Measurements from ENCODE around the gene GPR15LG. TPM values are rescaled to one million over a fixed set of nuclear protein-coding genes. Genes with fewer than 3 reads are reported as not detected.

Gene GPR15LG
- total RNA-seq, 2 donors from 2014 or later = not detected

GRCh38 chr10:84184517-84184916, 10.9 kb downstream of the GPR15LG start:
- no peaks in the 10 kb centered on the region for H3K9me3 ChIP-seq
- no peak overlapping the region for H3K4me3 ChIP-seq
- H3K4me1 ChIP-seq = no peaks in the 10 kb centered on the region
- no peak overlapping the region for H3K27ac ChIP-seq
- intact Hi-C loops (cut with DNase I) = no loop called here
- no peak for DNase-seq
- no peaks in the 10 kb centered on the region for H3K27me3 ChIP-seq
- no peak for TF ChIP-seq POLR2A (IDR thresholded peaks at IDR 0.05)
- no peak for TF ChIP-seq CTCF (IDR thresholded peaks at IDR 0.05)
- no peak for ATAC-seq
- H3K36me3 ChIP-seq (replicated peaks in 1 of 2; ENCODE audit: insufficient read depth in 1 of 2, low read depth in 2 of 2) = no peaks in the 10 kb centered on the region
- WGBS, 2 donors = 56 to 62% methylated on average over 4 of the region's 4 CpGs

DNA sequence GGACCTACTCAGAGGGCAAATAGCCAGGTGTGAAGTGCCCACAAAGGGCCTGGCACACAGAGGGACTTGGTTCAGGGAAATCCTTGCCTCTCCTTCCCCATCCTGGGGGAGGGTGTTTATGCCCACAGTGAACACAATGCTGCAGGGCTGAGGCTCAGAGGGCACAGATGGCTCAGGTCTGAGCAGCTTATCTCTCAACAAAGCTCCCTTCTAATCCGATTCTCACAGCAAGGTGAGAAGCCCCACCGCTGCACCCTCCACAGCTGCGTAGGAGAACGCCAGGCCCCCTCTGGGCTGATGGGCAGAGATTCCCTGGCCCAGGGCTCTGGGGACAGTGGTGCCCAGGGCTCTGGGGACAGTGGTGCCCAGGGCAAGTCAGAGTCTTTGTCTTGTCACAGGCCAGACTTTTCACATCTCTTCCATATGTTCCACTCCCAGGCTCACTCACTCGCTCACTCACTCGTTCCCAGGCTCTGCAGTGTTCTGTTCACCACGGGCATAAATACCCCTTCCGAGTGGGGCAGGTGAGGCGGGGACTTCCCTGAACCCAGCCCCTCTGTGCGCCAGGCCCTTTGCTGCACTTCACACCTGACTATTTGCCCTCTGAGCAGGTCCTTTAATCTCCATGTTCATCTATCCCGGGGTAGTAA, 12.1 kb downstream of the GPR15LG start:
- DNase-seq (no peak), ATAC-seq (no peak)
- 44 to 47% methylated on average over 11 of the region's 11 CpGs for WGBS, 2 donors
- Histone ChIP-seq H3K9me3 (no peaks in the 10 kb centered on the region), H3K27me3 (no peaks in the 10 kb centered on the region), H3K36me3 (replicated peaks in 1 of 2; ENCODE audit: insufficient read depth in 1 of 2, low read depth in 2 of 2) (no peaks in the 10 kb centered on the region), H3K27ac (no peak overlapping the region), H3K4me1 (no peaks in the 10 kb centered on the region), H3K4me3 (no peak overlapping the region)
- intact Hi-C loops (cut with DNase I) = no loop called here
- no peak for TF ChIP-seq POLR2A (IDR thresholded peaks at IDR 0.05)

GRCh38 chr10:84188815-84189214, 15.2 kb downstream of the GPR15LG start:
- no peaks in the 10 kb centered on the region for H3K4me1 ChIP-seq
- no peak overlapping the region for H3K27ac ChIP-seq
- no peaks in the 10 kb centered on the region for H3K27me3 ChIP-seq
- 58% methylated on average over 3 of the region's 3 CpGs; no CpG with 5 or more reads in 1 of the 2 donors for WGBS, 2 donors
- DNase-seq (no peak), ATAC-seq (no peak)
- H3K9me3 ChIP-seq = no peaks in the 10 kb centered on the region
- H3K4me3 ChIP-seq = no peak overlapping the region
- TF ChIP-seq POLR2A (IDR thresholded peaks at IDR 0.05) (no peak), CTCF (IDR thresholded peaks at IDR 0.05) (no peak)
- intact Hi-C loops (cut with DNase I) = no loop called here
- no peaks in the 10 kb centered on the region for H3K36me3 ChIP-seq (replicated peaks in 1 of 2; ENCODE audit: insufficient read depth in 1 of 2, low read depth in 2 of 2)

GRCh38 chr10:84190621-84191020, 17.0 kb downstream of the GPR15LG start:
- 50 to 58% methylated on average over 1 to 3 of the region's 3 CpGs for WGBS, 2 donors
- Histone ChIP-seq H3K27ac (no peak overlapping the region), H3K9me3 (no peaks in the 10 kb centered on the region), H3K4me3 (no peak overlapping the region), H3K4me1 (peaks cover 14% of the 10 kb centered on the region), H3K36me3 (replicated peaks in 1 of 2; ENCODE audit: insufficient read depth in 1 of 2, low read depth in 2 of 2) (no peaks in the 10 kb centered on the region), H3K27me3 (peaks cover 0 to 15% of the 10 kb centered on the region in 2 donors)
- TF ChIP-seq POLR2A (IDR thresholded peaks at IDR 0.05) (no peak), CTCF (IDR thresholded peaks at IDR 0.05) (no peak)
- no peak for DNase-seq
- intact Hi-C loops (cut with DNase I) = no loop called here
- no peak for ATAC-seq

- intact Hi-C loops (cut with DNase I) = no loop called here
- TF ChIP-seq CTCF (IDR thresholded peaks at IDR 0.05) (no peak), POLR2A (IDR thresholded peaks at IDR 0.05) (no peak)
- WGBS, 2 donors = 49 to 64% methylated on average over 4 to 5 of the region's 5 CpGs
Measured at GRCh38 chr10:84191106-84191505, 17.5 kb downstream of the GPR15LG start.

More at GRCh38 chr10:84191106-84191505, 17.5 kb downstream of the GPR15LG start:
- DNase-seq (no peak), ATAC-seq (no peak)
- Histone ChIP-seq H3K27ac (no peak overlapping the region), H3K27me3 (peaks cover 0 to 20% of the 10 kb centered on the region in 2 donors), H3K36me3 (replicated peaks in 1 of 2; ENCODE audit: insufficient read depth in 1 of 2, low read depth in 2 of 2) (no peaks in the 10 kb centered on the region), H3K9me3 (no peaks in the 10 kb centered on the region), H3K4me1 (peaks cover 14% of the 10 kb centered on the region), H3K4me3 (no peak overlapping the region)

Measured in body of pancreas (tissue), 4 donors.